Astrocyte of the hippocampus (primary cell): ENCODE measurements around the gene EPO.
A peak's percentile ranks its signal among the peaks of the same experiment; 100 is the strongest.
"Not testable (repeated sequence)": the region's sequence is repeated elsewhere in the genome, so short reads cannot be mapped to it uniquely, and the experiment has no call there.

Experiments
- DNase-seq: peaks from one replicate; pipeline ENCODE4 v3.0.0; 2011; ENCODE audit warnings: low read depth, low spot score

The EPO gene

GRCh38 chr7:100705320-100705752 is 14.9 kb upstream of the EPO start:
- peak; percentile 92 for DNase-seq

- peak; percentile 100 for DNase-seq
Observed at GRCh38 chr7:100705753-100706671, 14.3 kb upstream of the EPO start, which contains the start of gene POP7. POP7 (plus strand) TSS chr7:100706121; CDS start chr7:100706831, 710 bp downstream.

- DNase-seq = no peak
Observed at GRCh38 chr7:100706672-100707311, 13.5 kb upstream of the EPO start.

GRCh38 chr7:100708395-100708794 is 11.9 kb upstream of the EPO start:
- no peak for DNase-seq

- no peak for DNase-seq
Observed at GRCh38 chr7:100710452-100710851, 9.8 kb upstream of the EPO start.

- DNase-seq = peak; percentile 45
Observed at GRCh38 chr7:100711369-100711768, 8.9 kb upstream of the EPO start.

- DNase-seq = no peak
Observed at GRCh38 chr7:100714725-100715124, 5.5 kb upstream of the EPO start.

GRCh38 chr7:100717073-100717472 is 3.2 kb upstream of the EPO start:
- not testable (repeated sequence) for DNase-seq

GRCh38 chr7:100719523-100720278 is 567 bp upstream of the EPO start:
- peak; percentile 61 for DNase-seq

GRCh38 chr7:100720671-100721504 is 620 bp downstream of the EPO start:
- no peak for DNase-seq

GRCh38 chr7:100721505-100721812 is 1.2 kb downstream of the EPO start:
- no peak for DNase-seq

- DNase-seq = no peak
Observed at GRCh38 chr7:100722480-100723212, 2.4 kb downstream of the EPO start.

- DNase-seq = no peak
Observed at GRCh38 chr7:100723732-100724275, 3.5 kb downstream of the EPO start.

GRCh38 chr7:100724364-100724763 is 4.1 kb downstream of the EPO start:
- DNase-seq = not testable (repeated sequence)

- DNase-seq = peak; percentile 81
Observed at GRCh38 chr7:100726996-100727761, 6.9 kb downstream of the EPO start.

- no peak for DNase-seq
Observed at GRCh38 chr7:100728196-100728595, 7.9 kb downstream of the EPO start.

- DNase-seq = no peak
Observed at GRCh38 chr7:100730136-100730800, 10.0 kb downstream of the EPO start.

- no peak for DNase-seq
Observed at GRCh38 chr7:100731937-100732636, 11.8 kb downstream of the EPO start.
